PC-9 (cell line): ENCODE measurements around the gene AMH. TPM values are rescaled to one million over a fixed set of nuclear protein-coding genes. Genes with fewer than 3 reads are reported as not detected.

Experiments used
- BruUV-seq: library from RNA; stranded (reverse); fragments of 400-500 nt; replicated peaks from 2 replicates; lab custom pipeline; 2021; lab: Mats Ljungman, UMichigan
- CTCF ChIA-PET: fragments of 300-600 bp; sonication (Branson Sonifier 250); formaldehyde crosslinking; loops from one replicate; lab custom pipeline; 2022; ENCODE audit warnings: antibody characterized with exemption; lab: Charles Lee
- POLR2A ChIA-PET: fragments of 300-600 bp; sonication (Branson Sonifier 250); formaldehyde crosslinking; loops from one replicate; lab custom pipeline; 2022; ENCODE audit warnings: antibody characterized with exemption; ENCODE audit not compliant: unreplicated experiment; lab: Charles Lee
- DNase-seq, 2 experiments: peaks; one replicate each; pipeline versions ENCODE4 v3.0.0 to v3.0.0-alpha.2; 2015 to 2022; ENCODE audit warnings: mixed read lengths in 1 of 2
- H2AFZ ChIP-seq: fragments of 200-600 bp; sonication (generic); 2 replicates; pipeline ENCODE4 v1.8.1; 2017; ENCODE audit warnings: antibody characterized with exemption
- H3F3A ChIP-seq: fragments of 200-600 bp; sonication (generic); 2 replicates; pipeline ENCODE4 v1.8.1; 2017; ENCODE audit warnings: antibody characterized with exemption, mild to moderate bottlenecking, low read depth; ENCODE audit not compliant: insufficient read depth
- H3K27ac ChIP-seq: fragments of 200-600 bp; sonication (generic); 2 replicates; pipeline ENCODE4 v1.6.1; 2016; ENCODE audit warnings: mixed run types
- H3K27me3 ChIP-seq: fragments of 200-600 bp; sonication (generic); 2 replicates; pipeline ENCODE4 v1.6.1; 2016; ENCODE audit warnings: low read depth, mixed run types; ENCODE audit not compliant: insufficient read depth
- H3K36me3 ChIP-seq: fragments of 200-600 bp; sonication (generic); 2 replicates; pipeline ENCODE4 v1.6.1; 2016; ENCODE audit warnings: low read depth, mixed run types
- H3K4me1 ChIP-seq: fragments of 200-600 bp; sonication (generic); replicated peaks from 2 replicates; pipeline ENCODE4 v1.6.1; 2016; ENCODE audit warnings: mixed run types; ENCODE audit not compliant: insufficient read depth
- H3K4me2 ChIP-seq: fragments of 200-600 bp; sonication (generic); 2 replicates; pipeline ENCODE4 v1.6.1; 2017; ENCODE audit warnings: mixed run types
- H3K4me3 ChIP-seq: fragments of 200-600 bp; sonication (generic); 2 replicates; pipeline ENCODE4 v1.6.1; 2016; ENCODE audit warnings: mixed run types
- H3K79me2 ChIP-seq: fragments of 200-600 bp; sonication (generic); 2 replicates; pipeline ENCODE4 v1.6.1; 2017; ENCODE audit warnings: low read depth, mixed run types
- H3K9me2 ChIP-seq: fragments of 200-600 bp; sonication (generic); 2 replicates; pipeline ENCODE4 v1.8.1; 2017; ENCODE audit warnings: mild to moderate bottlenecking; ENCODE audit not compliant: insufficient read depth
- H3K9me3 ChIP-seq: fragments of 200-600 bp; sonication (generic); 2 replicates; pipeline ENCODE4 v1.8.1; 2016; ENCODE audit warnings: low read depth; ENCODE audit not compliant: insufficient read depth
- H4K20me1 ChIP-seq: fragments of 200-600 bp; sonication (generic); 2 replicates; pipeline ENCODE4 v1.8.1; 2017; ENCODE audit not compliant: insufficient read depth
- EZH2 ChIP-seq: fragments of 200-600 bp; sonication (generic); IDR thresholded peaks from 2 replicates; pipeline ENCODE4 v1.8.0; 2017; ENCODE audit warnings: antibody characterized with exemption, low read depth
- intact Hi-C: fragments of 100-400 bp; cut with micrococcal nuclease; formaldehyde crosslinking; loops from one replicate; pipeline ENCODE4 v1.10.0; 2022; ENCODE audit not compliant: unreplicated experiment
- total RNA-seq: library from RNA; stranded (reverse); gene quantifications from 2 replicates; pipeline ENCODE4 v1.2.3, GENCODE V29; 2021
- TF ChIP-seq, protein P1 (sequence below): fragments of 200-600 bp; sonication (generic); conservative IDR thresholded peaks from 2 replicates; pipeline ENCODE4 v1.6.1; 2017; ENCODE audit warnings: mixed run types, antibody characterized with exemption, mild to moderate bottlenecking, moderate library complexity

AMH gene
- total RNA-seq, 1 experiment from 2014 or later: 8.1 TPM

- DNase-seq: no peak
- no peak overlapping the region for H2AFZ ChIP-seq
- no peak overlapping the region for H3K4me3 ChIP-seq
- intact Hi-C loops: no loop called here
- H3K79me2 ChIP-seq: no peaks in the 10 kb centered on the region; the same call in 1 of the 2 replicates
- TF ChIP-seq EZH2: no peak
- TF ChIP-seq, protein P1, sequence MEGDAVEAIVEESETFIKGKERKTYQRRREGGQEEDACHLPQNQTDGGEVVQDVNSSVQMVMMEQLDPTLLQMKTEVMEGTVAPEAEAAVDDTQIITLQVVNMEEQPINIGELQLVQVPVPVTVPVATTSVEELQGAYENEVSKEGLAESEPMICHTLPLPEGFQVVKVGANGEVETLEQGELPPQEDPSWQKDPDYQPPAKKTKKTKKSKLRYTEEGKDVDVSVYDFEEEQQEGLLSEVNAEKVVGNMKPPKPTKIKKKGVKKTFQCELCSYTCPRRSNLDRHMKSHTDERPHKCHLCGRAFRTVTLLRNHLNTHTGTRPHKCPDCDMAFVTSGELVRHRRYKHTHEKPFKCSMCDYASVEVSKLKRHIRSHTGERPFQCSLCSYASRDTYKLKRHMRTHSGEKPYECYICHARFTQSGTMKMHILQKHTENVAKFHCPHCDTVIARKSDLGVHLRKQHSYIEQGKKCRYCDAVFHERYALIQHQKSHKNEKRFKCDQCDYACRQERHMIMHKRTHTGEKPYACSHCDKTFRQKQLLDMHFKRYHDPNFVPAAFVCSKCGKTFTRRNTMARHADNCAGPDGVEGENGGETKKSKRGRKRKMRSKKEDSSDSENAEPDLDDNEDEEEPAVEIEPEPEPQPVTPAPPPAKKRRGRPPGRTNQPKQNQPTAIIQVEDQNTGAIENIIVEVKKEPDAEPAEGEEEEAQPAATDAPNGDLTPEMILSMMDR: no peak
- H3K27me3 ChIP-seq: no peaks in the 10 kb centered on the region
- POLR2A ChIA-PET: no interaction called here
- H3K9me2 ChIP-seq: no peaks in the 10 kb centered on the region
- H3K4me2 ChIP-seq: no peak overlapping the region
- H3F3A ChIP-seq: no peaks in the 10 kb centered on the region
- no TSS peak for BruUV-seq
- H3K9me3 ChIP-seq: no peaks in the 10 kb centered on the region
- no peaks in the 10 kb centered on the region for H3K36me3 ChIP-seq
- CTCF ChIA-PET: no interaction called here
- no peaks in the 10 kb centered on the region for H4K20me1 ChIP-seq
- H3K27ac ChIP-seq: no peak overlapping the region
- H3K4me1 ChIP-seq: no peaks in the 10 kb centered on the region
Measured at GRCh38 chr19:2228157-2229030, 20.7 kb upstream of the AMH start.

DNA sequence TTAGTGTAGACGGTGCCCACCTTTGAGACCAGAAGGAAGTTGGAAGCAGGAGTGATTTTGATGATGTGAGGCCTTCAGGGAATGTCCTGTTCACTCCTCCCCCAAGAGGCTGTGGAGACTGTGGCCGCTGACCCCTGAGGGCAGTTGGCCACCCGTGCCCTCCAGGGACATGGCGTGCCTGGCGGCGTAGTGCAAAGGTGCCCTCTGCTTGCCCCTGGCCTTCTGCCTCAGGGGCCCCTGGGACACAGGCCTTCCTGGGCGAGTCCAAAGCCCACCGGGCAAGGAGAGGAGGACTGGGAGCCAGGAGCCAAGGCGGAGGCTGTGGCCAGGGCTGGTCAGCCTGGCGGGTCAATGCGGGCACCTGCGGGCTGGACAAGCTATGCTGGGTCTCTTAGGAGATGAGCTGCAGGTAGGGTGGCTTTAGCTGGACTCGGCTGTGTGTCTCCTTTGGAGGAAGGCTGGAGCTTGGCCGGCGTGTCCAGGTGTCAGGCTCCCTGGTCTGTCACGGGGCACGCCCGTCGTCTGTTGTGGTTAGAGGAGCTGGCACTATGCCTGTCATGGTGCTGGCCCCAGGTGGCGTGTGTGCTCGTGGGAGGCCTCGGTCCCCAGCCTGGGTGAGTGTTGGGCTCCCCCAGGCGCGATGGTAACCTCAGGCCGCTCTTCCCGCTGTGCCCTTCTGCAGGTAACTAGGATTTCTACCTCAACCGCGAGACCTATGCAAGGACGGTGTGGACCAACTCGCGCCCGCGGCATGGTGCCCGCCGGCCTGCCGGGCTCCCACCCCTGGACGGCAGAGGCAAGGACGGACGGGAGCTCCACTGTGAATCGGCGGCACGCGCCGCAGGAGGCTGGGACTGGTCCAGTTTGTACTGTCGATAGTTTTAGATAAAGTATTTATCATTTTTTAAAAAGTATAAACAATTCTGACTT, 19.8 kb upstream of the AMH start:
- H3F3A ChIP-seq: no peaks in the 10 kb centered on the region
- no peak overlapping the region for H2AFZ ChIP-seq
- TF ChIP-seq EZH2: no peak
- TF ChIP-seq, protein P1: no peak
- BruUV-seq: no TSS peak
- no peaks in the 10 kb centered on the region for H3K9me2 ChIP-seq
- H3K27me3 ChIP-seq: no peaks in the 10 kb centered on the region
- intact Hi-C loops: loop anchor here (10.0 kb wide), 1 partner anchor 235 kb away; no protein-coding TSS in a partner anchor
- H3K4me3 ChIP-seq: no peak overlapping the region
- no peak for DNase-seq
- H3K79me2 ChIP-seq: peaks cover 8% of the 10 kb centered on the region
- no peaks in the 10 kb centered on the region for H3K4me1 ChIP-seq
- ChIA-PET CTCF (no interaction called here), POLR2A (interaction anchor here (0.6 kb wide), 1 partner anchor 178 kb away, joined by 4 read pairs; no protein-coding TSS in a partner anchor)
- H4K20me1 ChIP-seq: no peaks in the 10 kb centered on the region
- no peaks in the 10 kb centered on the region for H3K36me3 ChIP-seq
- no peaks in the 10 kb centered on the region for H3K9me3 ChIP-seq
- H3K4me2 ChIP-seq: no peak overlapping the region
- no peak overlapping the region for H3K27ac ChIP-seq

DNA sequence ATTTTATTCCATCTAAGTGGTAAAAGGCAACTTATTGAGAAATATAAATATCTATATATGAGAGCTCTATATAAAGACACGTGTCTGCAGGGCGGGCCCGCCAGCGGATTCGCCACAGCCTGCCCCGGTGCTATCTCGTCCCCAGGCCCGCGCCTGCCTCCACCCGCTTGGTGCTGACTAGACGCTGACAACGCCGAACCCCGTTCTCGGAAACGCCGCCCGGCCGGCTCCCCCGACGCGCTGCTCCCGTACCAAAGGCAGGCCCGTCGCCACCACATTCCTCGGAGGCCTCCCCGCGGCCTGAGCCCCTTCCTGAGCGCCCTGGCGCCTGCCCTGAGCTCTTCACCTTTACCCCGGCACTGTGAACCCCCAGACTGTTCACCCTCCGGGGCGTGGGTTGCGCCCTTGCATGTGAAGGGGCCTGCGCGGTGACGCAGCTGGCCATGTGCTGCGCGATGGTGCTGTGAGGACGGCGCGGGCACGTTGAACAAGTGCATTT, 19.0 kb upstream of the AMH start:
- no peak for TF ChIP-seq EZH2
- TF ChIP-seq, protein P1: no peak
- POLR2A ChIA-PET: interaction anchor here (0.6 kb wide), 2 partner anchors 47 to 179 kb away, joined by 4 read pairs; no protein-coding TSS in a partner anchor
- peaks cover 15% of the 10 kb centered on the region for H3K79me2 ChIP-seq
- no peaks in the 10 kb centered on the region for H3K27me3 ChIP-seq
- DNase-seq: no peak
- no peak overlapping the region for H3K4me3 ChIP-seq
- no peaks in the 10 kb centered on the region for H3K4me1 ChIP-seq
- H2AFZ ChIP-seq: no peak overlapping the region
- no peaks in the 10 kb centered on the region for H3K9me2 ChIP-seq
- H4K20me1 ChIP-seq: no peaks in the 10 kb centered on the region
- no TSS peak for BruUV-seq
- H3K27ac ChIP-seq: no peak overlapping the region
- H3K36me3 ChIP-seq: no peaks in the 10 kb centered on the region
- CTCF ChIA-PET: no interaction called here
- H3K9me3 ChIP-seq: no peaks in the 10 kb centered on the region
- no peak overlapping the region for H3K4me2 ChIP-seq
- H3F3A ChIP-seq: no peaks in the 10 kb centered on the region
- intact Hi-C loops: loop anchor here (10.0 kb wide), 1 partner anchor 235 kb away; no protein-coding TSS in a partner anchor
